Fibroblast of lung (primary cell): ENCODE results near the gene PTMA. TPM values are rescaled to one million over a fixed set of nuclear protein-coding genes. Genes with fewer than 3 reads are reported as not detected.

Experiments used
- DNase-seq, 2 donors: peaks; one replicate each; pipeline versions ENCODE4 v3.0.0 to v3.0.0-alpha.2; 2010; ENCODE audit warnings: low read depth in 2 of 2
- H2AFZ ChIP-seq: 2 replicates; pipeline ENCODE4 v1.5.1; 2012; ENCODE audit warnings: low read length, control low read depth, inconsistent platforms
- H3K27ac ChIP-seq: 2 replicates; pipeline ENCODE4 v1.5.1; 2011; ENCODE audit warnings: low read length, control low read depth; ENCODE audit not compliant: insufficient read depth
- H3K27me3 ChIP-seq: 2 replicates; pipeline ENCODE4 v1.5.1; 2011; ENCODE audit warnings: mild to moderate bottlenecking, low read length; ENCODE audit not compliant: control insufficient read depth, insufficient read depth
- H3K36me3 ChIP-seq: 2 replicates; pipeline ENCODE4 v1.5.1; 2011; ENCODE audit warnings: low read length; ENCODE audit not compliant: control insufficient read depth, insufficient read depth
- H3K4me1 ChIP-seq: 2 replicates; pipeline ENCODE4 v1.5.1; 2011; ENCODE audit warnings: low read length; ENCODE audit not compliant: control insufficient read depth, insufficient read depth; ENCODE audit errors: extremely low read depth
- H3K4me2 ChIP-seq: 2 replicates; pipeline ENCODE4 v1.5.1; 2011; ENCODE audit warnings: low read length, control low read depth; ENCODE audit not compliant: insufficient read depth; ENCODE audit errors: extremely low read depth
- H3K4me3 ChIP-seq, 4 experiments: fragments of 200-600 bp in 1 of 4; sonication (generic) in 1 of 4; replicated peaks in 1 of 4; 2 replicates each; pipeline ENCODE4 v1.5.1; 2011 to 2016; ENCODE audit warnings: low read length in 4 of 4, low read depth in 3 of 4, mild to moderate bottlenecking in 3 of 4, control low read depth in 2 of 4, inconsistent platforms in 1 of 4, mixed read lengths in 1 of 4; ENCODE audit not compliant: insufficient read depth in 1 of 4; ENCODE audit errors: control extremely low read depth in 1 of 4
- H3K79me2 ChIP-seq: 2 replicates; pipeline ENCODE4 v1.5.1; 2012; ENCODE audit warnings: mild to moderate bottlenecking, low read length, inconsistent platforms; ENCODE audit not compliant: control insufficient read depth, insufficient read depth
- H3K9ac ChIP-seq: 2 replicates; pipeline ENCODE4 v1.5.1; 2011; ENCODE audit warnings: mild to moderate bottlenecking, low read length, control low read depth; ENCODE audit not compliant: insufficient read depth
- H3K9me3 ChIP-seq: 2 replicates; pipeline ENCODE4 v1.5.1; 2012; ENCODE audit warnings: low read depth, low read length; ENCODE audit not compliant: control insufficient read depth, insufficient read depth
- H4K20me1 ChIP-seq: 2 replicates; pipeline ENCODE4 v1.5.1; 2011; ENCODE audit warnings: low read length; ENCODE audit not compliant: control insufficient read depth, insufficient read depth; ENCODE audit errors: extremely low read depth
- CTCF ChIP-seq, 2 donors: IDR thresholded peaks in 1 of 2; conservative IDR thresholded peaks in 1 of 2; 1 replicate in 1 of 2; 2 replicates in 1 of 2; pipeline ENCODE4 v1.5.1; 2011 to 2012; ENCODE audit warnings: low read length in 2 of 2, control low read depth in 1 of 2, inconsistent platforms in 1 of 2, low read depth in 1 of 2, mild to moderate bottlenecking in 1 of 2
- EZH2 ChIP-seq: IDR thresholded peaks from 2 replicates; pipeline ENCODE4 v1.5.1; 2012; ENCODE audit warnings: low read length, control low read depth, mild to moderate bottlenecking; ENCODE audit errors: missing control alignments
- polyA plus RNA-seq, 2 donors: library from polyadenylated mRNA; depleted of rRNA in 1 of 2; stranded (reverse) in 1 of 2; unstranded in 1 of 2; fragments of >200 nt; gene quantifications; 2 replicates each; pipeline ENCODE4 v1.2.1, GENCODE V29; 2011 to 2012; ENCODE audit warnings: missing spikeins in 1 of 2
- total RNA-seq: library from RNA; depleted of rRNA; stranded (reverse); fragments of >200 nt; gene quantifications from 2 replicates; pipeline ENCODE4 v1.2.1, GENCODE V29; 2014

The PTMA gene
- total and polyA plus RNA-seq, 2 donors (not counting 1 experiment from before 2014, with no cell fraction given): 481 to 650 TPM

- H3K4me2 ChIP-seq: no peak overlapping the region
- no peaks in the 10 kb centered on the region for H3K9me3 ChIP-seq
- no peaks in the 10 kb centered on the region for H3K27me3 ChIP-seq
- H4K20me1 ChIP-seq: no peaks in the 10 kb centered on the region
- H3K36me3 ChIP-seq: no peaks in the 10 kb centered on the region
- no peak overlapping the region for H3K9ac ChIP-seq
- H2AFZ ChIP-seq: no peak overlapping the region
- no peak overlapping the region for H3K27ac ChIP-seq
- no peak for TF ChIP-seq EZH2
- no peak for TF ChIP-seq CTCF (conservative IDR thresholded peaks at IDR 0.05 in 1 of 2, IDR thresholded peaks at IDR 0.05 in 1 of 2; ENCODE audit: low read depth in 1 of 2, low read length in 2 of 2)
- no peaks in the 10 kb centered on the region for H3K79me2 ChIP-seq
- no peak for DNase-seq
- H3K4me3 ChIP-seq: no peak overlapping the region
- H3K4me1 ChIP-seq: peaks cover 3% of the 10 kb centered on the region
Observed at GRCh38 chr2:231685349-231686191, 22.8 kb upstream of the PTMA start.

- H2AFZ ChIP-seq: no peak overlapping the region
- H3K9ac ChIP-seq: no peak overlapping the region
- no peak overlapping the region for H3K27ac ChIP-seq
- TF ChIP-seq CTCF (conservative IDR thresholded peaks at IDR 0.05 in 1 of 2, IDR thresholded peaks at IDR 0.05 in 1 of 2; ENCODE audit: low read depth in 1 of 2, low read length in 2 of 2) (no peak), EZH2 (no peak)
- H4K20me1 ChIP-seq: no peaks in the 10 kb centered on the region
- H3K4me2 ChIP-seq: no peak overlapping the region
- H3K36me3 ChIP-seq: no peaks in the 10 kb centered on the region
- DNase-seq: no peak
- no peaks in the 10 kb centered on the region for H3K79me2 ChIP-seq
- H3K4me3 ChIP-seq: no peak overlapping the region
- H3K4me1 ChIP-seq: peaks cover under 1% of the 10 kb centered on the region
- H3K27me3 ChIP-seq: no peaks in the 10 kb centered on the region
- H3K9me3 ChIP-seq: no peaks in the 10 kb centered on the region
Observed at GRCh38 chr2:231686192-231687100, 21.9 kb upstream of the PTMA start.
